WTC11 (cell line): Measurements from ENCODE around the gene PXDC1. TPM values are rescaled to one million over a fixed set of nuclear protein-coding genes. Genes with fewer than 3 reads are reported as not detected.

Experiments
- ATAC-seq: fragments of 200-7000 bp; cut with Tn5 transposase; 2 replicates; pipeline ENCODE4 v1.10.0; 2021; ENCODE audit warnings: mild to moderate bottlenecking, moderate library complexity
- CTCF ChIA-PET: fragments of 300-600 bp; sonication (Branson Sonifier 250); formaldehyde crosslinking; loops from one replicate; lab custom pipeline; 2021; ENCODE audit warnings: antibody characterized with exemption; lab: Charles Lee
- POLR2A ChIA-PET: fragments of 350-600 bp; sonication (Branson Sonifier 250); formaldehyde crosslinking; loops from one replicate; lab custom pipeline; 2021; ENCODE audit warnings: antibody characterized with exemption; lab: Charles Lee
- DNase-seq: peaks from one replicate; pipeline ENCODE4 v3.0.0; 2021; ENCODE audit warnings: low spot score
- H3K27ac Mint-ChIP-seq: 2 replicates; pipeline ENCODE4 v1.8.0; 2021; ENCODE audit warnings: mixed read lengths
- H3K27me3 Mint-ChIP-seq: 2 replicates; pipeline ENCODE4 v1.8.0; 2021; ENCODE audit warnings: low read depth, mild to moderate bottlenecking, moderate library complexity, mixed read lengths
- H3K36me3 Mint-ChIP-seq: 2 replicates; pipeline ENCODE4 v1.8.0; 2021; ENCODE audit warnings: mixed read lengths
- H3K4me1 Mint-ChIP-seq: 2 replicates; pipeline ENCODE4 v1.8.0; 2022; ENCODE audit warnings: mixed read lengths
- H3K4me3 Mint-ChIP-seq: 2 replicates; pipeline ENCODE4 v1.8.0; 2021; ENCODE audit warnings: mild to moderate bottlenecking, moderate library complexity, mixed read lengths
- H3K9me3 Mint-ChIP-seq: 2 replicates; pipeline ENCODE4 v1.8.0; 2021; ENCODE audit warnings: mixed read lengths
- E2F1 ChIP-seq: sonication (generic); formaldehyde crosslinking; IDR thresholded peaks from 2 replicates; pipeline ENCODE4 v1.8.0; 2022; ENCODE audit warnings: mild to moderate bottlenecking, missing genetic modification reagents
- FOXP1 ChIP-seq: sonication (generic); formaldehyde crosslinking; IDR thresholded peaks from 2 replicates; pipeline ENCODE4 v1.8.0; 2022; ENCODE audit warnings: missing genetic modification reagents, mild to moderate bottlenecking, moderate library complexity, borderline replicate concordance
- JUN ChIP-seq: sonication (generic); formaldehyde crosslinking; IDR thresholded peaks from 2 replicates; pipeline ENCODE4 v1.8.0; 2023; ENCODE audit warnings: mild to moderate bottlenecking, missing genetic modification reagents
- NFATC4 ChIP-seq: fragments of 250-450 bp; sonication (Bioruptor Pico); IDR thresholded peaks from 2 replicates; pipeline ENCODE4 v1.9.0; 2021; ENCODE audit warnings: mild to moderate bottlenecking
- NFYB ChIP-seq: sonication (generic); formaldehyde crosslinking; conservative IDR thresholded peaks from 2 replicates; pipeline ENCODE4 v1.8.0; 2022; ENCODE audit warnings: low read depth, missing genetic modification reagents
- ZBTB21 ChIP-seq: sonication (generic); formaldehyde crosslinking; IDR thresholded peaks from 2 replicates; pipeline ENCODE4 v1.8.1; 2023; ENCODE audit warnings: mild to moderate bottlenecking, missing genetic modification reagents, borderline replicate concordance
- ZBTB43 ChIP-seq: sonication (generic); formaldehyde crosslinking; IDR thresholded peaks from 2 replicates; pipeline ENCODE4 v1.8.1; 2023; ENCODE audit warnings: mild to moderate bottlenecking, missing genetic modification reagents
- ZNF232 ChIP-seq: sonication (generic); formaldehyde crosslinking; IDR thresholded peaks from 2 replicates; pipeline ENCODE4 v1.8.0; 2022; ENCODE audit warnings: mild to moderate bottlenecking, missing genetic modification reagents
- ZNF512 ChIP-seq: sonication (generic); formaldehyde crosslinking; IDR thresholded peaks from 2 replicates; pipeline ENCODE4 v1.8.1; 2022; ENCODE audit warnings: missing genetic modification reagents, borderline replicate concordance
- ZSCAN18 ChIP-seq: fragments of 250-450 bp; sonication (Bioruptor Pico); IDR thresholded peaks from 2 replicates; pipeline ENCODE4 v2.1.2; 2022; ENCODE audit warnings: mild to moderate bottlenecking, moderate library complexity
- total RNA-seq: library from RNA; stranded (reverse); gene quantifications from 3 replicates; pipeline ENCODE4 v1.2.3, GENCODE V29; 2021
- TF ChIP-seq, protein P1 (sequence below): fragments of 250-450 bp; sonication (Bioruptor Pico); IDR thresholded peaks from 2 replicates; pipeline ENCODE4 v1.9.0; 2021; ENCODE audit warnings: moderate library complexity, mild to moderate bottlenecking, inconsistent platforms, borderline replicate concordance
- TF ChIP-seq, protein P2 (sequence below): fragments of 250-450 bp; sonication (Bioruptor Pico); IDR thresholded peaks from 2 replicates; pipeline ENCODE4 v1.9.0; 2021; ENCODE audit warnings: mild to moderate bottlenecking
- TF ChIP-seq, protein P3 (sequence below): sonication (generic); formaldehyde crosslinking; IDR thresholded peaks from 2 replicates; pipeline ENCODE4 v1.8.1; 2023; ENCODE audit warnings: mild to moderate bottlenecking, missing genetic modification reagents, borderline replicate concordance
- TF ChIP-seq, protein P4 (sequence below): sonication (generic); formaldehyde crosslinking; IDR thresholded peaks from 2 replicates; pipeline ENCODE4 v1.8.1; 2023; ENCODE audit warnings: mild to moderate bottlenecking, missing genetic modification reagents, moderate library complexity

The PXDC1 gene
- total RNA-seq, 1 experiment from 2014 or later, result 3.3 TPM

- no peak for TF ChIP-seq NFYB (CRISPR knock-in tag)
- no peak for TF ChIP-seq ZBTB21 (CRISPR knock-in tag)
- no peak for TF ChIP-seq NFATC4 (CRISPR knock-in tag)
- no peak for TF ChIP-seq E2F1 (CRISPR knock-in tag)
- TF ChIP-seq, protein P1, sequence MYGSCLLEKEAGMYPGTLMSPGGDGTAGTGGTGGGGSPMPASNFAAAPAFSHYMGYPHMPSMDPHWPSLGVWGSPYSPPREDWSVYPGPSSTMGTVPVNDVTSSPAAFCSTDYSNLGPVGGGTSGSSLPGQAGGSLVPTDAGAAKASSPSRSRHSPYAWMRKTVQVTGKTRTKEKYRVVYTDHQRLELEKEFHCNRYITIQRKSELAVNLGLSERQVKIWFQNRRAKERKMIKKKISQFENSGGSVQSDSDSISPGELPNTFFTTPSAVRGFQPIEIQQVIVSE (CRISPR knock-in tag), result no peak
- TF ChIP-seq ZNF232 (CRISPR knock-in tag), result no peak
- no peak for TF ChIP-seq ZSCAN18 (CRISPR knock-in tag)
- no peak for TF ChIP-seq FOXP1 (CRISPR knock-in tag)
- no peak for TF ChIP-seq ZBTB43 (CRISPR knock-in tag)
- TF ChIP-seq ZNF512 (CRISPR knock-in tag), result no peak
- TF ChIP-seq, protein P2, sequence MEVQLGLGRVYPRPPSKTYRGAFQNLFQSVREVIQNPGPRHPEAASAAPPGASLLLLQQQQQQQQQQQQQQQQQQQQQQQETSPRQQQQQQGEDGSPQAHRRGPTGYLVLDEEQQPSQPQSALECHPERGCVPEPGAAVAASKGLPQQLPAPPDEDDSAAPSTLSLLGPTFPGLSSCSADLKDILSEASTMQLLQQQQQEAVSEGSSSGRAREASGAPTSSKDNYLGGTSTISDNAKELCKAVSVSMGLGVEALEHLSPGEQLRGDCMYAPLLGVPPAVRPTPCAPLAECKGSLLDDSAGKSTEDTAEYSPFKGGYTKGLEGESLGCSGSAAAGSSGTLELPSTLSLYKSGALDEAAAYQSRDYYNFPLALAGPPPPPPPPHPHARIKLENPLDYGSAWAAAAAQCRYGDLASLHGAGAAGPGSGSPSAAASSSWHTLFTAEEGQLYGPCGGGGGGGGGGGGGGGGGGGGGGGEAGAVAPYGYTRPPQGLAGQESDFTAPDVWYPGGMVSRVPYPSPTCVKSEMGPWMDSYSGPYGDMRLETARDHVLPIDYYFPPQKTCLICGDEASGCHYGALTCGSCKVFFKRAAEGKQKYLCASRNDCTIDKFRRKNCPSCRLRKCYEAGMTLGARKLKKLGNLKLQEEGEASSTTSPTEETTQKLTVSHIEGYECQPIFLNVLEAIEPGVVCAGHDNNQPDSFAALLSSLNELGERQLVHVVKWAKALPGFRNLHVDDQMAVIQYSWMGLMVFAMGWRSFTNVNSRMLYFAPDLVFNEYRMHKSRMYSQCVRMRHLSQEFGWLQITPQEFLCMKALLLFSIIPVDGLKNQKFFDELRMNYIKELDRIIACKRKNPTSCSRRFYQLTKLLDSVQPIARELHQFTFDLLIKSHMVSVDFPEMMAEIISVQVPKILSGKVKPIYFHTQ (CRISPR knock-in tag), result no peak
- TF ChIP-seq, protein P3, sequence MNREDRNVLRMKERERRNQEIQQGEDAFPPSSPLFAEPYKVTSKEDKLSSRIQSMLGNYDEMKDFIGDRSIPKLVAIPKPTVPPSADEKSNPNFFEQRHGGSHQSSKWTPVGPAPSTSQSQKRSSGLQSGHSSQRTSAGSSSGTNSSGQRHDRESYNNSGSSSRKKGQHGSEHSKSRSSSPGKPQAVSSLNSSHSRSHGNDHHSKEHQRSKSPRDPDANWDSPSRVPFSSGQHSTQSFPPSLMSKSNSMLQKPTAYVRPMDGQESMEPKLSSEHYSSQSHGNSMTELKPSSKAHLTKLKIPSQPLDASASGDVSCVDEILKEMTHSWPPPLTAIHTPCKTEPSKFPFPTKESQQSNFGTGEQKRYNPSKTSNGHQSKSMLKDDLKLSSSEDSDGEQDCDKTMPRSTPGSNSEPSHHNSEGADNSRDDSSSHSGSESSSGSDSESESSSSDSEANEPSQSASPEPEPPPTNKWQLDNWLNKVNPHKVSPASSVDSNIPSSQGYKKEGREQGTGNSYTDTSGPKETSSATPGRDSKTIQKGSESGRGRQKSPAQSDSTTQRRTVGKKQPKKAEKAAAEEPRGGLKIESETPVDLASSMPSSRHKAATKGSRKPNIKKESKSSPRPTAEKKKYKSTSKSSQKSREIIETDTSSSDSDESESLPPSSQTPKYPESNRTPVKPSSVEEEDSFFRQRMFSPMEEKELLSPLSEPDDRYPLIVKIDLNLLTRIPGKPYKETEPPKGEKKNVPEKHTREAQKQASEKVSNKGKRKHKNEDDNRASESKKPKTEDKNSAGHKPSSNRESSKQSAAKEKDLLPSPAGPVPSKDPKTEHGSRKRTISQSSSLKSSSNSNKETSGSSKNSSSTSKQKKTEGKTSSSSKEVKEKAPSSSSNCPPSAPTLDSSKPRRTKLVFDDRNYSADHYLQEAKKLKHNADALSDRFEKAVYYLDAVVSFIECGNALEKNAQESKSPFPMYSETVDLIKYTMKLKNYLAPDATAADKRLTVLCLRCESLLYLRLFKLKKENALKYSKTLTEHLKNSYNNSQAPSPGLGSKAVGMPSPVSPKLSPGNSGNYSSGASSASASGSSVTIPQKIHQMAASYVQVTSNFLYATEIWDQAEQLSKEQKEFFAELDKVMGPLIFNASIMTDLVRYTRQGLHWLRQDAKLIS, result no peak
- TF ChIP-seq JUN, result no peak
- TF ChIP-seq, protein P4, sequence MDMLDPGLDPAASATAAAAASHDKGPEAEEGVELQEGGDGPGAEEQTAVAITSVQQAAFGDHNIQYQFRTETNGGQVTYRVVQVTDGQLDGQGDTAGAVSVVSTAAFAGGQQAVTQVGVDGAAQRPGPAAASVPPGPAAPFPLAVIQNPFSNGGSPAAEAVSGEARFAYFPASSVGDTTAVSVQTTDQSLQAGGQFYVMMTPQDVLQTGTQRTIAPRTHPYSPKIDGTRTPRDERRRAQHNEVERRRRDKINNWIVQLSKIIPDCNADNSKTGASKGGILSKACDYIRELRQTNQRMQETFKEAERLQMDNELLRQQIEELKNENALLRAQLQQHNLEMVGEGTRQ (CRISPR knock-in tag), result no peak
- TF ChIP-seq, all 79 proteins: peak for 0
- Mint-ChIP-seq H3K9me3 (no peaks in the 10 kb centered on the region), H3K27ac (no peak overlapping the region), H3K4me3 (no peak overlapping the region), H3K27me3 (no peaks in the 10 kb centered on the region), H3K36me3 (no peaks in the 10 kb centered on the region), H3K4me1 (peaks cover 4% of the 10 kb centered on the region)
- ATAC-seq, result no peak
- ChIA-PET CTCF (no interaction called here), POLR2A (no interaction called here)
- DNase-seq, result no peak
These were observed 34.6 kb upstream of the PXDC1 start for GRCh38 chr6:3786141-3786540.
